ENCODE results near the gene ZNF579. TPM values are rescaled to one million over a fixed set of nuclear protein-coding genes. Genes with fewer than 3 reads are reported as not detected.
A peak's percentile ranks its signal among the peaks of the same experiment; 100 is the strongest.

The ZNF579 gene
- total and polyA plus RNA-seq, 4 experiments from 2014 or later = 0.62 to 9.6 (median 8.0) TPM; not detected in 1

- ChIA-PET POLR2A (ENCODE audit: partially characterized antibody) (interaction anchor here (0.6 to 1.6 kb wide), 2 partner anchors 12 to 157 kb away, joined by 3 read pairs; partner anchors contain the start of gene ISOC2), CTCF (ENCODE audit: partially characterized antibody) (interaction anchor here (2.2 to 3.4 kb wide), 3 partner anchors 12 to 114 kb away, joined by 7 to 15 read pairs (median 11); partner anchors contain the start of gene ZNF865)
- no peaks in the 10 kb centered on the region for H3K9me3 ChIP-seq (ENCODE audit: control insufficient read depth in 1 of 2, low read length in 2 of 2)
- no peak for DNase-seq
- H3K4me3 ChIP-seq (ENCODE audit: low read length in 2 of 2) = no peak overlapping the region
- H3K36me3 ChIP-seq (ENCODE audit: insufficient read depth, low read length) = peaks cover 6% of the 10 kb centered on the region
- Mint-ChIP-seq H3K27ac (peak overlapping the region in 1 of 7 donors; percentile 37), H3K4me1 (peaks cover 6 to 19% (median 11%) of the 10 kb centered on the region in 4 donors), H3K4me3 (no peak overlapping the region), H3K36me3 (peaks cover 4 to 14% of the 10 kb centered on the region in 2 donors), H3K27me3 (no peaks in the 10 kb centered on the region), H3K9me3 (no peaks in the 10 kb centered on the region)
- no peak overlapping the region for H3K27ac ChIP-seq (ENCODE audit: low read depth, low read length)
- no peaks in the 10 kb centered on the region for H3K27me3 ChIP-seq (ENCODE audit: insufficient read depth, low read length)
- intact Hi-C loops (cut with micrococcal nuclease) = no loop called here
- H3K4me1 ChIP-seq (ENCODE audit: insufficient read depth, low read length) = peaks cover 5% of the 10 kb centered on the region
Observed at GRCh38 chr19:55618426-55618825, 37.8 kb upstream of the ZNF579 start.

- POLR2A ChIA-PET (ENCODE audit: partially characterized antibody) = interaction anchor here (1.0 to 1.6 kb wide), 2 partner anchors 8 to 156 kb away, joined by 3 read pairs; partner anchors contain the start of gene ISOC2
- peak overlapping the region in 1 of 7 donors; percentile 15 for H3K27ac Mint-ChIP-seq
- Histone ChIP-seq H3K27me3 (ENCODE audit: insufficient read depth, low read length) (no peaks in the 10 kb centered on the region), H3K4me1 (ENCODE audit: insufficient read depth, low read length) (peaks cover 5% of the 10 kb centered on the region), H3K4me3 (ENCODE audit: low read length in 2 of 2) (no peak overlapping the region), H3K36me3 (ENCODE audit: insufficient read depth, low read length) (peaks cover 6% of the 10 kb centered on the region), H3K9me3 (ENCODE audit: control insufficient read depth in 1 of 2, low read length in 2 of 2) (no peaks in the 10 kb centered on the region), H3K27ac (ENCODE audit: low read depth, low read length) (no peak overlapping the region)
- H3K27me3 Mint-ChIP-seq = no peaks in the 10 kb centered on the region
- DNase-seq = peak in 1 of 5 donors; percentile 8
- peak overlapping the region in 1 of 8 donors; percentile 41 for H3K4me3 Mint-ChIP-seq
- H3K36me3 Mint-ChIP-seq = peaks cover 12 to 20% of the 10 kb centered on the region in 2 donors
- H3K4me1 Mint-ChIP-seq = peaks cover 6 to 15% (median 13%) of the 10 kb centered on the region in 4 donors
- CTCF ChIA-PET (ENCODE audit: partially characterized antibody) = interaction anchor here (1.0 to 2.7 kb wide), 2 partner anchors 9 to 11 kb away, joined by 3 to 15 read pairs; partner anchors contain the start of gene ZNF865
- intact Hi-C loops (cut with micrococcal nuclease) = no loop called here
- H3K9me3 Mint-ChIP-seq = no peaks in the 10 kb centered on the region
Observed at GRCh38 chr19:55617426-55617825, 36.8 kb upstream of the ZNF579 start.

- no peaks in the 10 kb centered on the region for H3K27me3 ChIP-seq (ENCODE audit: insufficient read depth, low read length)
- intact Hi-C loops (cut with micrococcal nuclease) = no loop called here
- ChIA-PET CTCF (ENCODE audit: partially characterized antibody) (no interaction called here), POLR2A (ENCODE audit: partially characterized antibody) (interaction anchor here (1.4 kb wide), 1 partner anchor 33 kb away, joined by 3 read pairs; no protein-coding TSS in a partner anchor)
- Mint-ChIP-seq H3K4me1 (peaks cover 8 to 25% (median 16%) of the 10 kb centered on the region in 4 donors), H3K4me3 (peak overlapping the region in 1 of 8 donors; percentile 10), H3K36me3 (peaks cover 12 to 27% of the 10 kb centered on the region in 2 donors), H3K9me3 (no peaks in the 10 kb centered on the region), H3K27me3 (no peaks in the 10 kb centered on the region), H3K27ac (no peak overlapping the region)
- no peak overlapping the region for H3K27ac ChIP-seq (ENCODE audit: low read depth, low read length)
- peaks cover 10% of the 10 kb centered on the region for H3K36me3 ChIP-seq (ENCODE audit: insufficient read depth, low read length)
- H3K4me1 ChIP-seq (ENCODE audit: insufficient read depth, low read length) = peaks cover 5% of the 10 kb centered on the region
- no peak overlapping the region for H3K4me3 ChIP-seq (ENCODE audit: low read length in 2 of 2)
- DNase-seq = peak in 1 of 5 donors; percentile 6
- no peaks in the 10 kb centered on the region for H3K9me3 ChIP-seq (ENCODE audit: control insufficient read depth in 1 of 2, low read length in 2 of 2)
Observed at GRCh38 chr19:55616395-55616875, 35.8 kb upstream of the ZNF579 start.

- no peak overlapping the region for H3K4me3 ChIP-seq (ENCODE audit: low read length in 2 of 2)
- peak in 1 of 5 donors; percentile 17 for DNase-seq
- no peaks in the 10 kb centered on the region for H3K27me3 ChIP-seq (ENCODE audit: insufficient read depth, low read length)
- no peaks in the 10 kb centered on the region for H3K9me3 ChIP-seq (ENCODE audit: control insufficient read depth in 1 of 2, low read length in 2 of 2)
- Mint-ChIP-seq H3K27me3 (no peaks in the 10 kb centered on the region), H3K27ac (no peak overlapping the region), H3K4me3 (no peak overlapping the region), H3K36me3 (peaks cover 12 to 33% of the 10 kb centered on the region in 2 donors), H3K9me3 (no peaks in the 10 kb centered on the region), H3K4me1 (peaks cover 9 to 26% (median 17%) of the 10 kb centered on the region in 4 donors)
- H3K27ac ChIP-seq (ENCODE audit: low read depth, low read length) = no peak overlapping the region
- ChIA-PET POLR2A (ENCODE audit: partially characterized antibody) (interaction anchor here (0.7 to 1.4 kb wide), 2 partner anchors 9 to 34 kb away, joined by 3 read pairs; partner anchors contain the start of gene ZNF784), CTCF (ENCODE audit: partially characterized antibody) (no interaction called here)
- H3K36me3 ChIP-seq (ENCODE audit: insufficient read depth, low read length) = peaks cover 11% of the 10 kb centered on the region
- peaks cover 5% of the 10 kb centered on the region for H3K4me1 ChIP-seq (ENCODE audit: insufficient read depth, low read length)
- intact Hi-C loops (cut with micrococcal nuclease) = no loop called here
Observed at GRCh38 chr19:55615543-55616394, 35.1 kb upstream of the ZNF579 start.

GRCh38 chr19:55614711-55615542 is 34.3 kb upstream of the ZNF579 start:
- peak in 1 of 5 donors; percentile 7 for DNase-seq
- peaks cover 11% of the 10 kb centered on the region for H3K36me3 ChIP-seq (ENCODE audit: insufficient read depth, low read length)
- Mint-ChIP-seq H3K4me3 (no peak overlapping the region), H3K9me3 (no peaks in the 10 kb centered on the region), H3K4me1 (peaks cover 7 to 22% (median 16%) of the 10 kb centered on the region in 4 donors), H3K27me3 (no peaks in the 10 kb centered on the region), H3K36me3 (peaks cover 13 to 36% of the 10 kb centered on the region in 2 donors), H3K27ac (no peak overlapping the region)
- H3K27ac ChIP-seq (ENCODE audit: low read depth, low read length) = no peak overlapping the region
- ChIA-PET CTCF (ENCODE audit: partially characterized antibody) (no interaction called here), POLR2A (ENCODE audit: partially characterized antibody) (interaction anchor here (0.7 kb wide), 1 partner anchor 9 kb away, joined by 3 read pairs; the partner anchor contains the start of gene ZNF784)
- H3K9me3 ChIP-seq (ENCODE audit: control insufficient read depth in 1 of 2, low read length in 2 of 2) = no peaks in the 10 kb centered on the region
- intact Hi-C loops (cut with micrococcal nuclease) = no loop called here
- H3K4me1 ChIP-seq (ENCODE audit: insufficient read depth, low read length) = no peaks in the 10 kb centered on the region
- no peak overlapping the region for H3K4me3 ChIP-seq (ENCODE audit: low read length in 2 of 2)
- no peaks in the 10 kb centered on the region for H3K27me3 ChIP-seq (ENCODE audit: insufficient read depth, low read length)

DNA sequence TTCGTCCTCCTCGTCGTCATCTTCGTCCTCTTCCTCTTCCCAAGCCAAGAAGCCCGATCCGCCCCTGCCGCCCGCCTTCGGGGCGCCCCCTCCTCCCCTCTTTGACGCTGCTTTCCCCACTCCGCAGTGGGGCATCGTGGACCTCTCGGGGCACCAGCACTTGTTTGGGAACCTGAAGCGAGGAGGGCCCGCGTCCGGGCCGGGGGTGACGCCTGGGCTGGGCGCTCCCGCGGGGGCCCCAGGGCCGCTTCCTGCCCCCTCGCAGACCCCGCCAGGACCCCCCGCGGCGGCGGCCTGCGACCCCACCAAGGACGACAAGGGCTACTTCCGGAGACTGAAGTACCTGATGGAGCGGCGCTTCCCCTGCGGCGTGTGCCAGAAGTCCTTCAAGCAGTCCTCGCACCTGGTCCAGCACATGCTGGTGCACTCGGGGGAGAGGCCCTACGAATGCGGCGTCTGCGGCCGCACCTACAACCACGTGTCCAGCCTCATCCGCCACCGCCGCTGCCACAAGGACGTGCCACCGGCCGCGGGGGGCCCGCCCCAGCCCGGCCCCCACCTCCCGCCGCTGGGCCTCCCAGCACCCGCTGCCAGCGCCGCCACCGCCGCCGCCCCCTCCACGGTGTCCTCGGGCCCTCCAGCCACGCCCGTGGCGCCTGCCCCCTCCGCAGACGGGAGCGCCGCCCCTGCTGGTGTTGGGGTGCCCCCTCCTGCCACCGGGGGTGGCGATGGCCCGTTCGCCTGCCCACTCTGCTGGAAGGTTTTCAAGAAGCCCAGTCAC is 33.5 kb upstream of the ZNF579 start:
- POLR2A ChIA-PET (ENCODE audit: partially characterized antibody) = no interaction called here
- Histone ChIP-seq H3K36me3 (ENCODE audit: insufficient read depth, low read length) (peaks cover 11% of the 10 kb centered on the region), H3K27me3 (ENCODE audit: insufficient read depth, low read length) (no peaks in the 10 kb centered on the region), H3K4me3 (ENCODE audit: low read length in 2 of 2) (no peak overlapping the region), H3K4me1 (ENCODE audit: insufficient read depth, low read length) (no peaks in the 10 kb centered on the region), H3K9me3 (ENCODE audit: control insufficient read depth in 1 of 2, low read length in 2 of 2) (no peaks in the 10 kb centered on the region), H3K27ac (ENCODE audit: low read depth, low read length) (no peak overlapping the region)
- H3K9me3 Mint-ChIP-seq = no peaks in the 10 kb centered on the region
- CTCF ChIA-PET (ENCODE audit: partially characterized antibody) = no interaction called here
- peaks cover 9 to 30% (median 17%) of the 10 kb centered on the region in 4 donors for H3K4me1 Mint-ChIP-seq
- DNase-seq = peak in 1 of 5 donors; percentile 15
- H3K27me3 Mint-ChIP-seq = no peaks in the 10 kb centered on the region
- intact Hi-C loops (cut with micrococcal nuclease) = no loop called here
- no peak overlapping the region for H3K27ac Mint-ChIP-seq
- no peak overlapping the region for H3K4me3 Mint-ChIP-seq
- peaks cover 16 to 44% of the 10 kb centered on the region in 2 donors for H3K36me3 Mint-ChIP-seq

Measured in CD4-positive, alpha-beta memory T cell (primary cell).